ENCODE results near the gene PSAPL1.

The PSAPL1 gene

DNA sequence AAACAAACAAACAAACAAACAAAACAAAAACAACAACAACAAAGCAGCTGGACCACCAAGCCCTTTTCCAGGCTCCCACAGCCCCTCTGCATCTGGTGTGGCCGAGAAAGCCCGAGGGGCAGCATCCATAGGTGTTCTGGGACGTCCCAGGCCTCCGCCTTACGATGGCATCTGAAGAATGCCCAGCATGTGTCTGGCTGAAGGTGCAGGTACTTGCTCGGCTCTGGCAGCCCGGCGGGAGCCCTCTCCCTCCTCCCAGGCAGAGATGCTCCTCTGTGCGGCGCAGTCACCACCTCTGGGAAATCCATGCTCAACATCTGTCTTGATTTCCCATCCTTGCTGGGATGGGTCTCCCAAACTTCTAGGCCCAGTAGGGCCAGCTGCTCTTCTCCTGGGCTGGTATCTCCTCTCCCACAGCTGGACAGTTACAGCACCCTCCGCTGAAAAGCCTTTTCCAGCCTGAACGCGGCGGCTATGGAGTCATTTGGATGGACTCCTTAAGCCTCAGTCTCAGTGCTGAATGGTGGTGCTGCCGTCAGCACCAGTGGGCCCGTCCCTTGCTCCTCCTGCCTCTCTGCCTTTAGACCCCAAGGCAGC, 4.3 kb downstream of the PSAPL1 start:
- DNase-seq, result no peak

DNA sequence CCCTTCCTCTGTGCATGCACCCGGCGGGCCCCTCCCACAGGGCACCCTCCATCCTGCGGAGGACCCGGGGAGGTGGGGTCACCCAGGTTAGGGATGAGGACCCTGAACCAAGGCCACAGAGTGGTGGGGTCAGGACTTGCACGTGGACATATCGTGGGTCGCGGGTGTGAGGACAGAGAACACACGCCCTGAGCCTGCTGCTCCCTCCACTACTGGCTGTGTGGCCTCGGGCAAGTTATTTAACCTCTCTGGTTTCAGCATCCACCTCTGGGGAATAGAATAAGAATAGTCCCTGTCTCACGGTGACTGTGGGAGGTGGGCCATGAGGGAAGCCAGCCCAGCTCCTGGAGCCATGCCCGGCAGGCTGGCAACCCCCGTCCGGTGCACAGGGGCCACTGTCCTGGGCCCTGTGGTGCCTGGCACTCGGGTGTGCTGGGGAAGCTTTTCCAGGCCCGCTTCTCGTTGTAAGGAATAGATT, 5.1 kb downstream of the PSAPL1 start:
- DNase-seq, result no peak

GRCh38 chr4:7429069-7429416, 5.7 kb downstream of the PSAPL1 start:
- no peak for DNase-seq

DNA sequence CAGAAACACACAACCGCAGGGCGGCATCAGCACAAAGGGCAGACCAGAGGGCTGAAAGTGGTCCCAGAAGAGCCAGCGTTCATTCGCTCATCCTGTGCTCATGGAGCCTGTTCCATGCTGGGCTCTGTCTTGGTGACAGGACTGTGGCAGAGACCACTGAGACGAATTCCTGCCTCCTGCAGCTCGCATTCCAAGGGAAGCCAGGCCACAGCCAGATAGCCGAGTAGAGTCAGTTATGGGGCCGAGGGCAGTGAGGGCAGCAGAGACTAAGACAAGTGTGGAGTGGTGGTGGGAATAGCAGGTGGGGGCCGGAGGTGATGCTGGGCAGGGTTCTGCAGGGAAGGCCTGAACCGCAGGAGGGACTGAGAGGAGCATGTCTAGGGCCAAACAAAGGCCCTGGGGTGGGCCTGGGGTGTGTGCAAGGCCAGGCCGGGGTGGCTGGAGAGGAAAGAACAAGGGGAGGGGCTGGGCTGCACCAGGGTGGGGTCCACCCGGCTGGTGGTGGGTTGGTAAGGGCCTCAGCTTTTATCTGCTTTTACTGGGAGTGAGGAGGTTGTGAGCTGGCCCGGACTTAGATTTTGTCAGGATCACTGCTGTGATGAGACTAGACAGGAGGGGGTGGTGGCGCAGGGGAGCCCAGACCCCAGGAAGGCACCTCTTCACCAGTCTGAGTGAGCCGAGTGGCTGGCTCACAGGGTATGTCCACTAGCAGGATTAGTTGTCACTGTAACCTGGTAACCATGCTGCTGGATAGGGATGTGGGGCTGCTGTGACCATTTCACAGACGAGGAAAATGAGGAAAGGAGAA, 6.3 kb downstream of the PSAPL1 start:
- DNase-seq, result no peak

DNA sequence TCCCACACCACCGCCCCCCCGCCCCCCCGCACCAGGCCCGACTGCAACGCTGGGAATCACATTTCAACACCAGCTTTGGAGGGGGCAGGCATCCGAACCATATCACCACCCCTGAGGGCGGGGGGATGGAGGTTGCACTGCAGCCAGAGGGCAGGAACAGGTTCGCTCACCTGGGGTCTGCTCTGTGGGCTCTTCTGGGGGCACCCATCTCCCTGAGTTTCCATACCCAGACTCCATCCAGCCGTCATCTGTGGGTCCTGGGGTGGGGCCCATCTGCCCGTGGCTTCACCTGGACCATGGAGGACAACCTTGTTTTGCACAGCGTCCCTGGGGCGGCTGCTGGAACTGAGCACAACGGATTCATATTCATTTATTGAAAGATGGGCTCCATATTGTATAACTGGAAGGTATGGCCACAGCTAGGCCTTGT, 6.9 kb downstream of the PSAPL1 start:
- DNase-seq, result no peak

DNA sequence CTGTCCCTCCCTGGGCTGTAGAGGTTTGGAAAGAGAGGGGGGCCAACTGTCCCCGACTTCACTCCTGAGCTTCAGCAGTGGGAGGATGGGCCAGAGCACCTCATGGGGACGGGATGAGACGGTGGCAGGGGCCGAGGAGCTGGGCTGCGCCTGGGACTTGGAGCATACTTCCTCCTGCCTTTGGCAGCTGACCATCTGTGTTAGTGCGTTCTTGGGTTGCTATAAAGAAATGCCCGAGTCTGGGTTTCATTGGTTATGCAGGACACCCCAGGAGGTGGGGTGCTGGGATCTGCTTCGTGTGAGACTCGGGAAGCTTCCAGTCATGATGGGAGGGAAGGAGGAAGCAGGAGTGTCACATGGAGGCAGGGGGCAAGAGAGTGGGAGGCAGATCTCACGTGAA, 7.4 kb downstream of the PSAPL1 start:
- DNase-seq, result no peak

- DNase-seq, result no peak
Observed at GRCh38 chr4:7426525-7427171, 8.1 kb downstream of the PSAPL1 start.

DNA sequence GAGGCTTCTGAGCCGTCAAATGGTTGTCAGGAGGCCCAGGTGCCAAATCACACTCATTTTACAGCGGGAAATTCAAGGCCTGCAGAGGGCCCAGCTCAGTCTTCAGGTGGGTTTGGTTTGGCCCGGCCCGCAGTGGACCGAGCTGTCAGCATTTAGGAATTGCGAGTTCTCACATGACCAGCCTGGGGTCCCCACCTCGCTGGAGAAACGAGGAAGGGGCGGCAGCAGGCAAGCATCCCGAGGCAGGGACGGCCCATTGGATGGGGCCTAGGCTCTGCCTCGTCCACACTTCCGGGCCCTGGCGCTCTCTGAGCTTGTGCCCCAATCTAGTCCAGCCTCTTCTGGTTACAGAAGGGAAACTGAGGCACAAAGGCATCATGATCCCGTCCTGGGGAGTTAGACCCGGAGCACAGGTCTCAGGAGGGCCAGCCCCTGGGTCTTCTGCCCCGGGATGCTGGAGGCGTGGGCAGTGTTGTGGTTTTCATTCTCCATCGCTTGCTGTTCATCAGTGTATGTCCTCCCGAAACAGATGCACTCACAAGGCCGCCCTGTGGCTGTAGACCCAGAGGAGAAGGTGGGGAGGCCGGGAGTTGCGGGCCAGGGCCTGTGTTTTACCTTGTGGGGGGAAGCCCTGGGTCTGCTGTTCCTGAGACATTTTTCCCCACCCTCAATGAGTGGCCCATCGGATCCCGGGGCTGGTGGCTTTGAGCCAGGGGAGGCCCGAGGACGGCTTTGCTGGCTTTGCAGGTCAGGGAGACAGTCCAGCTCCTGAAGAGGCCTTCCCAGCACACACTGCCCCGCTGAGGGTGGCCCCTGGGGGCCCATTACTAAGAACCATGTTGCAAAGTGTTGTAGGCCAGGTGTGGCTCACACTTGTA, 8.9 kb downstream of the PSAPL1 start:
- no peak for DNase-seq

DNA sequence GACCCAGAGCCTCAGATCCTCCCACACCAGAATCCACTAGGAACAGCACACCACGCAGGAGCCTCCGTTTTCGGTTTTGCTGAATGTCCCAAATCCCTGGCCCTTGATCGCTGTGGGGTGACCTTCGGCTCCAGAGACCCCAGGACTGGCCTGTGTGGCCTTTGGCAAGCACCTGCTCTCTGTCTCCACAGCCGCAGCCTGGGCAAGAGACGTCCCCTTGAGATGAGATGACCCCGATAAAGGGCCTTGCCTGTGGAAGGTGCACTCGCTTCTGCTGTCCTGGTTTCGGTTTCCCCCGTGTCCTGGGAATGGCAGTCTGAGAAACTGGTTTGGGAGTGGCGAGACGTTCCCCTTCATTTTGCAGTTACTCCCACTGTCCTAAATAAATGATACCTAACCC, 9.6 kb downstream of the PSAPL1 start:
- DNase-seq, result no peak

DNA sequence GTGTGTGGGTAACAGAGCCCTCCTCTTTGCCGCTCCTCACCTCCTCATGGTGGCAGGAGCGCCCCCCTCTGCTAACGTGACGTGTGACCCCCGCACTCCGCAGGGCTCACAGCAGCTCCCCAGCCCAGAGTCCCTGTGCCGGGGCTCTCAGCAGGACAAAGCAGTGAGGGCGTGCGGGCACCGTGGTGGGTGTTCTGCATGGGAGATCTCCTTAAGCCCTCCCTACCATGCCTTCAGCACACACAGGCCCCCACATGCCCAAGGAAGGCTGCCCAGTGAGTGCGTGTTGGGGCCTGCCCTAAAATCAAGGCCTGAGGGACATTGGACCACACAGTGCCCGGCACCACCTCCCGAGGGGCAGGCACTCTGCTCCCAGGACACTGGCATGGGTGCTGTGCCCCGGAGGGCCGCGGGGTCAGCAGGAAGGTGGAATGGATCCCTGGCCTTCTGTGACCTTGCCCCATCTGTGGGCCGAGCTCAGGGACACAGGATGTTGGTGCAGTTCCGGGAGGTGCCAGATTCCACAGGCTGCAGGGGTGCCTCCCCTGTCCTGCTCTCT, 10.1 kb downstream of the PSAPL1 start:
- DNase-seq, result no peak

GRCh38 chr4:7423801-7424552, 10.8 kb downstream of the PSAPL1 start:
- DNase-seq, result no peak

DNA sequence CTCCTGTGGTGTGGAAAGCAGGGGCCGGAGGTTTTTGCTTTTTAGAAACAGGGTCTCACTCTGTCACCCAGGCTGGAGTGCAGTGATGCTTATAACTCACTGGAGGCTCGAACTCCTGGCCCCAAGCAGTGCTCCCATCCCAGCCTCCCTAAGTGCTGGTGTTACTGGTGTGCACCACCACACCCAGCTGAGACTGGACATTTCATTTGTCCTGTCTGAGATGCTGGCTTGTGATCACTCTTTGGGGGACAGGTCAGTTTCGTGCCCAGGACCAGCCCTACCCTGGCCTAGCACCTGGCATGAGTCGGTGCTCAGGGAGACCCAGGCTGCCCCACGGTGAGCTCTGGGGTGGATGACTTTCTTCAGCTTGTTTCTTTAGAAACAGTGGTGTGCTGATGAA, 11.3 kb downstream of the PSAPL1 start:
- DNase-seq, result no peak

DNA sequence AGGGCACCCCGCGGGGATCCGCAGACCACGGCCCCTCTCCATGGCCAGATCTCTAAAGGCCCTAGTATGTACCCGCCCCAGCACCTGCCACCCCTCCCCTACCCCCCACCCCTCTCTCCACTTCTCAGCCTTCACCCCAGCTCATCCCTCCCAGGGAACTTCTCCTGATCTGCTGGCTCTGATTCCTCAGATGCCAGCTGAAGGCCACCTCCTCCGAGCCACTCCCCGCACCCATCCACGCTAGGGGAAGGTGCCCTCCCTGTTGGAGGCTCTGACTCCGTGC, 11.9 kb downstream of the PSAPL1 start:
- DNase-seq, result no peak

GRCh38 chr4:7422151-7422897, 12.4 kb downstream of the PSAPL1 start:
- DNase-seq, result no peak

- no peak for DNase-seq
Observed at GRCh38 chr4:7421356-7422150, 13.2 kb downstream of the PSAPL1 start.

GRCh38 chr4:7420661-7421040, 14.1 kb downstream of the PSAPL1 start:
- DNase-seq, result no peak

DNA sequence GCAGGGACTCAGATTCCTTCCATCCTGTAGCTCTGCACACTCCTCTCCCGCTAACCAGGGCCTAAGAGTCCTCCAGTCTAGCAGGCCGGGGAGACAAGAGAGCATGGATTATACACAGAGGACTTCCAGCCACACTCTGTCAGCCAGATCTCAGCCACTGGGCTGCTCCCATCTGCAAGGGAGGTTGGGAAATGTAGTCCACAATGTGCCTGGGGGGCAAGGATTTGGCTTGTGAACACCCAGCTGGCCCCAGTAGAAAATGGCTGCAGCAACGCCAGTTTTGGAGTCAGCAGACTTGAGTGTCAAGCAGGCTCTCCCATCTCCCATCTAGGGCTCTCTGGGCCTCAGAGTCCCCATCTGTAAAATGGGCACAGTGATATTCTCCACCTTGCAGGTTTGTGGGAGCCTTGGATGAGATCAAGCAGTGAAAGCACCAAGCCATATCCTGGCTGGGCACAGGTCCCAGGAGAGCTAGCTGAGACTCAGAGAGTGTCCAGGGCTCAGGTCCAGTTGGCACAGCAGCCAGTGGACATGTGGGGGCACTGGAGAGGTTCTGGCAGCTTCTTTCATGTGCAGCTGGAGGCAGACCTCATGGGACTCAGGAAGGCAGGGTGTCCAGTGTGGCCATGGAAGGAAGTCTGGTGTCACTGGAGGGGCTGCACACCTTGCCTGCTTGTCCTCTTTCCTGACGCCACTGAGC, 14.6 kb downstream of the PSAPL1 start:
- DNase-seq, result no peak

GRCh38 chr4:7418131-7418943, 16.4 kb downstream of the PSAPL1 start:
- DNase-seq, result no peak

- DNase-seq, result no peak
Observed at GRCh38 chr4:7417639-7418038, 17.1 kb downstream of the PSAPL1 start.
